Epidermal melanocyte (primary cell): Measurements from ENCODE around the gene IFT57.
"Not testable (repeated sequence)": the region's sequence is repeated elsewhere in the genome, so short reads cannot be mapped to it uniquely, and the experiment has no call there.

ENCODE experiments used
- DNase-seq: peaks from one replicate; pipeline ENCODE4 v3.0.0; 2011; ENCODE audit warnings: low spot score; ENCODE audit not compliant: insufficient read length

The IFT57 gene

GRCh38 chr3:108221911-108222852, at the start of gene IFT57:
TSS of gene IFT57 (minus strand) at chr3:108222424. CDS start at chr3:108222322, 102 bp downstream.
- peak; percentile 93 for DNase-seq

- peak; percentile 23 for DNase-seq
Observed at GRCh38 chr3:108271626-108272025, 49.4 kb upstream of the IFT57 start.

GRCh38 chr3:108268235-108268634, 46.0 kb upstream of the IFT57 start:
- DNase-seq = not testable (repeated sequence)

- DNase-seq = not testable (repeated sequence)
Observed at GRCh38 chr3:108264534-108265298, 42.5 kb upstream of the IFT57 start.

GRCh38 chr3:108255131-108255530, 32.9 kb upstream of the IFT57 start:
- DNase-seq = no peak

GRCh38 chr3:108251844-108252243, 29.6 kb upstream of the IFT57 start:
- DNase-seq = no peak

GRCh38 chr3:108251265-108251664, 29.0 kb upstream of the IFT57 start:
- DNase-seq = no peak

- DNase-seq = no peak
Observed at GRCh38 chr3:108250626-108251025, 28.4 kb upstream of the IFT57 start.

- no peak for DNase-seq
Observed at GRCh38 chr3:108243243-108243642, 21.0 kb upstream of the IFT57 start.

GRCh38 chr3:108242776-108243175, 20.6 kb upstream of the IFT57 start:
- DNase-seq = no peak

GRCh38 chr3:108241721-108242120, 19.5 kb upstream of the IFT57 start:
- DNase-seq = no peak

GRCh38 chr3:108241146-108241545, 18.9 kb upstream of the IFT57 start:
- DNase-seq = no peak

- no peak for DNase-seq
Observed at GRCh38 chr3:108239082-108239481, 16.9 kb upstream of the IFT57 start.

- DNase-seq = no peak
Observed at GRCh38 chr3:108235290-108235689, 13.1 kb upstream of the IFT57 start.

GRCh38 chr3:108234387-108234957, 12.2 kb upstream of the IFT57 start:
- DNase-seq = no peak

- DNase-seq = no peak
Observed at GRCh38 chr3:108228286-108228685, 6.1 kb upstream of the IFT57 start.

- no peak for DNase-seq
Observed at GRCh38 chr3:108227131-108227530, 4.9 kb upstream of the IFT57 start.

- DNase-seq = no peak
Observed at GRCh38 chr3:108225221-108225620, 3.0 kb upstream of the IFT57 start.

- no peak for DNase-seq
Observed at GRCh38 chr3:108223928-108224327, 1.7 kb upstream of the IFT57 start.

GRCh38 chr3:108222853-108223565, 785 bp upstream of the IFT57 start:
- no peak for DNase-seq

GRCh38 chr3:108221393-108221792, 831 bp downstream of the IFT57 start:
- DNase-seq = no peak
